Fibroblast of lung (primary cell): ENCODE data around the gene BBS9. TPM values are rescaled to one million over a fixed set of nuclear protein-coding genes. Genes with fewer than 3 reads are reported as not detected.

Experiments
- DNase-seq, 2 donors: peaks; one replicate each; pipeline versions ENCODE4 v3.0.0 to v3.0.0-alpha.2; 2010; ENCODE audit warnings: low read depth in 2 of 2
- H2AFZ ChIP-seq: 2 replicates; pipeline ENCODE4 v1.5.1; 2012; ENCODE audit warnings: low read length, control low read depth, inconsistent platforms
- H3K27ac ChIP-seq: 2 replicates; pipeline ENCODE4 v1.5.1; 2011; ENCODE audit warnings: low read length, control low read depth; ENCODE audit not compliant: insufficient read depth
- H3K27me3 ChIP-seq: 2 replicates; pipeline ENCODE4 v1.5.1; 2011; ENCODE audit warnings: mild to moderate bottlenecking, low read length; ENCODE audit not compliant: control insufficient read depth, insufficient read depth
- H3K36me3 ChIP-seq: 2 replicates; pipeline ENCODE4 v1.5.1; 2011; ENCODE audit warnings: low read length; ENCODE audit not compliant: control insufficient read depth, insufficient read depth
- H3K4me1 ChIP-seq: 2 replicates; pipeline ENCODE4 v1.5.1; 2011; ENCODE audit warnings: low read length; ENCODE audit not compliant: control insufficient read depth, insufficient read depth; ENCODE audit errors: extremely low read depth
- H3K4me2 ChIP-seq: 2 replicates; pipeline ENCODE4 v1.5.1; 2011; ENCODE audit warnings: low read length, control low read depth; ENCODE audit not compliant: insufficient read depth; ENCODE audit errors: extremely low read depth
- H3K4me3 ChIP-seq, 4 experiments: fragments of 200-600 bp in 1 of 4; sonication (generic) in 1 of 4; replicated peaks in 1 of 4; 2 replicates each; pipeline ENCODE4 v1.5.1; 2011 to 2016; ENCODE audit warnings: low read length in 4 of 4, low read depth in 3 of 4, mild to moderate bottlenecking in 3 of 4, control low read depth in 2 of 4, inconsistent platforms in 1 of 4, mixed read lengths in 1 of 4; ENCODE audit not compliant: insufficient read depth in 1 of 4; ENCODE audit errors: control extremely low read depth in 1 of 4
- H3K79me2 ChIP-seq: 2 replicates; pipeline ENCODE4 v1.5.1; 2012; ENCODE audit warnings: mild to moderate bottlenecking, low read length, inconsistent platforms; ENCODE audit not compliant: control insufficient read depth, insufficient read depth
- H3K9ac ChIP-seq: 2 replicates; pipeline ENCODE4 v1.5.1; 2011; ENCODE audit warnings: mild to moderate bottlenecking, low read length, control low read depth; ENCODE audit not compliant: insufficient read depth
- H3K9me3 ChIP-seq: 2 replicates; pipeline ENCODE4 v1.5.1; 2012; ENCODE audit warnings: low read depth, low read length; ENCODE audit not compliant: control insufficient read depth, insufficient read depth
- H4K20me1 ChIP-seq: 2 replicates; pipeline ENCODE4 v1.5.1; 2011; ENCODE audit warnings: low read length; ENCODE audit not compliant: control insufficient read depth, insufficient read depth; ENCODE audit errors: extremely low read depth
- CTCF ChIP-seq, 2 donors: IDR thresholded peaks in 1 of 2; conservative IDR thresholded peaks in 1 of 2; 1 replicate in 1 of 2; 2 replicates in 1 of 2; pipeline ENCODE4 v1.5.1; 2011 to 2012; ENCODE audit warnings: low read length in 2 of 2, control low read depth in 1 of 2, inconsistent platforms in 1 of 2, low read depth in 1 of 2, mild to moderate bottlenecking in 1 of 2
- EZH2 ChIP-seq: IDR thresholded peaks from 2 replicates; pipeline ENCODE4 v1.5.1; 2012; ENCODE audit warnings: low read length, control low read depth, mild to moderate bottlenecking; ENCODE audit errors: missing control alignments
- polyA plus RNA-seq, 2 donors: library from polyadenylated mRNA; depleted of rRNA in 1 of 2; stranded (reverse) in 1 of 2; unstranded in 1 of 2; fragments of >200 nt; gene quantifications; 2 replicates each; pipeline ENCODE4 v1.2.1, GENCODE V29; 2011 to 2012; ENCODE audit warnings: missing spikeins in 1 of 2
- total RNA-seq: library from RNA; depleted of rRNA; stranded (reverse); fragments of >200 nt; gene quantifications from 2 replicates; pipeline ENCODE4 v1.2.1, GENCODE V29; 2014

BBS9 gene
- total and polyA plus RNA-seq, 2 donors (not counting 1 experiment from before 2014, with no cell fraction given), result 19.1 to 26.9 TPM

GRCh38 chr7:33550363-33550762, 421.0 kb downstream of the BBS9 start:
- no peak for DNase-seq
- H3K4me2 ChIP-seq, result no peak overlapping the region

GRCh38 chr7:33550979-33551378, 421.6 kb downstream of the BBS9 start:
- DNase-seq, result no peak
- no peak overlapping the region for H3K9ac ChIP-seq
- no peak overlapping the region for H2AFZ ChIP-seq
- H4K20me1 ChIP-seq, result no peaks in the 10 kb centered on the region
- H3K9me3 ChIP-seq, result no peaks in the 10 kb centered on the region
- no peaks in the 10 kb centered on the region for H3K36me3 ChIP-seq
- no peaks in the 10 kb centered on the region for H3K79me2 ChIP-seq
- no peak overlapping the region for H3K27ac ChIP-seq
- no peak overlapping the region for H3K4me3 ChIP-seq
- H3K27me3 ChIP-seq, result no peaks in the 10 kb centered on the region
- H3K4me1 ChIP-seq, result no peaks in the 10 kb centered on the region
- H3K4me2 ChIP-seq, result no peak overlapping the region
- TF ChIP-seq EZH2 (no peak), CTCF (conservative IDR thresholded peaks at IDR 0.05 in 1 of 2, IDR thresholded peaks at IDR 0.05 in 1 of 2; ENCODE audit: low read depth in 1 of 2, low read length in 2 of 2) (no peak)

More at GRCh38 chr7:33550363-33550762, 421.0 kb downstream of the BBS9 start:
- TF ChIP-seq CTCF (conservative IDR thresholded peaks at IDR 0.05 in 1 of 2, IDR thresholded peaks at IDR 0.05 in 1 of 2; ENCODE audit: low read depth in 1 of 2, low read length in 2 of 2), result no peak
- TF ChIP-seq EZH2, result no peak
- Histone ChIP-seq H4K20me1 (no peaks in the 10 kb centered on the region), H3K4me1 (no peaks in the 10 kb centered on the region), H3K9ac (no peak overlapping the region), H3K27me3 (no peaks in the 10 kb centered on the region), H3K4me3 (no peak overlapping the region), H3K9me3 (no peaks in the 10 kb centered on the region), H3K27ac (no peak overlapping the region), H3K79me2 (no peaks in the 10 kb centered on the region), H3K36me3 (no peaks in the 10 kb centered on the region), H2AFZ (no peak overlapping the region)

- TF ChIP-seq CTCF (conservative IDR thresholded peaks at IDR 0.05 in 1 of 2, IDR thresholded peaks at IDR 0.05 in 1 of 2; ENCODE audit: low read depth in 1 of 2, low read length in 2 of 2) (no peak), EZH2 (no peak)
- Histone ChIP-seq H2AFZ (no peak overlapping the region), H4K20me1 (peaks cover 1% of the 10 kb centered on the region)
These were observed 424.7 kb downstream of the BBS9 start for GRCh38 chr7:33554046-33554445.

More at GRCh38 chr7:33554046-33554445, 424.7 kb downstream of the BBS9 start:
- peak in 1 of 2 donors; percentile 25 for DNase-seq
- Histone ChIP-seq H3K4me1 (no peaks in the 10 kb centered on the region), H3K4me2 (no peak overlapping the region), H3K9me3 (no peaks in the 10 kb centered on the region), H3K36me3 (no peaks in the 10 kb centered on the region), H3K9ac (no peak overlapping the region), H3K79me2 (no peaks in the 10 kb centered on the region), H3K4me3 (no peak overlapping the region), H3K27ac (no peak overlapping the region), H3K27me3 (no peaks in the 10 kb centered on the region)
